HS-5 (cell line): ENCODE measurements around the gene PIAS2.
"Not testable (repeated sequence)": the region's sequence is repeated elsewhere in the genome, so short reads cannot be mapped to it uniquely, and the experiment has no call there.

Experiments
- DNase-seq: peaks from one replicate; pipeline ENCODE4 v3.0.0-alpha.2; 2012; ENCODE audit warnings: low read depth

The PIAS2 gene

GRCh38 chr18:46899274-46899948 lies 17.9 kb downstream of the PIAS2 start:
- DNase-seq, result no peak

DNA sequence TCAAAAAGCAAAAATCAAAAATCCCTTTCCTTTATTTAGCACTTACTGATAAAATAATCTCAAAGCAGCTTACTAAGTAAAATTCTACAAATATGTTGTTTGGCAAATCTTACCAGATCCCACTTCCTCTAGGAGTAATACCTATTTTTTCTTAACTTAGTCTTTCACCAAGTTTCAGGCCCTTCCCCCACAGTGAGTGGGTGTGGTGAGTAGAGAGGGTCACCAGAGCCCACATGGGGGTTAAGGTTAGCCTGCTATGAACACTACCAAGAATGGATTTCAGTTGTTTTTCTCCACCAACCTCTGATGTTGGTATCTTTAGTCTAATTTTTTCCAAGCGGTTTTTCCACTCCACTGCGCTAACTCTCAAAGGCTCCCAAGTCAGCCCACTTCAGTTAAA lies 23.2 kb downstream of the PIAS2 start:
- DNase-seq, result no peak

DNA sequence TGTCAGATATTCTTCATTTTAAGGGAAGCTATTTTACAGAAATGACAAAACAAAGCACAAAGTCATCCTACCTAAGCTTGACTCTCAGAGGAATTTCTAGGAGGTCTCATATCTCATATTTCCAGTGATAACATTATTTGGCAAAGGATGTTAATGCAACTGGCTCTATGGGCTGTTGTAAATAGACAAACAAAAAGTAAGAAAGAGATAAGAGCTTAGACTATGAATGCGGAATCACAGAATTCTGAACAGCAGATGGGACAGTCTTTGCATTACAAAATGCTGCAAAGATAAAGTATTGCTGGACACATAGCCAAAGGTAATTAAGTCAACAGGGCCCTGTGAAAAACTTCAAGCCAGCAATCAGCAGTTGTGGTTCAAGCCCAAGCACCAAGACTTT lies 23.9 kb downstream of the PIAS2 start:
- no peak for DNase-seq

DNA sequence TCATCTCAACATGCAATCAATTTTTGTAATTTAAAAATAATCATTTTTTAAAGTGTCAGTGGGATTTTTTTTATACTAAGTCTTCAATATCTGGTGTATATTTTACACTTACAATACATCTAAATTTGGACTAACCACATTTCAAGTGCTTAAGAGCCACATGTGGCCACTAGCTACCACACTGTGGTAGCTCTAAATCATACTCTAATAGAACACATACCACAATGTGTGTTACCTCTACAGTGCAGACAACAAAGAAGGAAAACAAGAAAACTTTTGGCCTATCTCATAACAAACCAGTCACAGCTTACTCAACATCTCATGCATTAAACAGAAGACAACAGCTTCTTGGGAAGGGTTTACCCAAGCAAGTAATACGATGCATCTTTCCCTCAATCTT lies 24.5 kb downstream of the PIAS2 start:
- no peak for DNase-seq

GRCh38 chr18:46891742-46892214 lies 25.5 kb downstream of the PIAS2 start:
- DNase-seq, result no peak

DNA sequence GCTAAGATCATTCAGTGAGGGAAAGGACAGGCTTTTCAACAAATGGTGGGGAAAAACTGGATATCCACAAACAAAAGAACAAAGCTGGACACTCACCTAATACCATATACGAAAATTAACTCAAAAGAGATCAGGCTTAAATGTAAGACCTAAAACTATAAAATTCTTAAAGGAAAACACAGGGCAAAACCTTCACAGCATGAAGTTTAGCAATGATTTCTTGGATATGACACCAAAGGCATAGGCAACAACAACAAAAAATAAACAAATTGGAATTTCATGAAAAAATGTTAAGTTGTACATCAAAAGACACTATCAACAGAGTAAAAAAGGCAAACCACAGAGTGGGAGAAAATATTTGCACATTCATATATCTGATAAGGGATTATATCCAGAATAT lies 28.3 kb downstream of the PIAS2 start:
- DNase-seq, result no peak

- DNase-seq, result no peak
Measured at GRCh38 chr18:46886893-46887292, 30.4 kb downstream of the PIAS2 start.

DNA sequence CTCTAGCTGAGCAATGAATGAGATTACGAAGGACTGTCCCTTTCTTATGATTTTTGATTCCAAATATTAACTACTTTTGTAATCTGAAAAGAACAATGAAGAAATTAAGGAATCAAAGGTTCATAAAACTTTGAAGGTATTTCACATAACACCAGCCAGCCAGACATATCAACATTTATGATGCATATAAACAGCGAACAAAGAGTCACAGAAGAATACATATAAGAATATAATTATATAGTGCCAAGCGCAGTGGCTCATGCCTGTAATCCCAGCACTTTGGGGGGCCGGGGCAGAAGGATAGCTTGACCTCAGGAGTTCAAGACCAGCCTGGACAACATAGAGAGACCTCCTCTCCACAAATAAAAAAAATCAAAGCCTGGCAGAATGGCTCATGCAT lies 34.1 kb downstream of the PIAS2 start:
- no peak for DNase-seq

DNA sequence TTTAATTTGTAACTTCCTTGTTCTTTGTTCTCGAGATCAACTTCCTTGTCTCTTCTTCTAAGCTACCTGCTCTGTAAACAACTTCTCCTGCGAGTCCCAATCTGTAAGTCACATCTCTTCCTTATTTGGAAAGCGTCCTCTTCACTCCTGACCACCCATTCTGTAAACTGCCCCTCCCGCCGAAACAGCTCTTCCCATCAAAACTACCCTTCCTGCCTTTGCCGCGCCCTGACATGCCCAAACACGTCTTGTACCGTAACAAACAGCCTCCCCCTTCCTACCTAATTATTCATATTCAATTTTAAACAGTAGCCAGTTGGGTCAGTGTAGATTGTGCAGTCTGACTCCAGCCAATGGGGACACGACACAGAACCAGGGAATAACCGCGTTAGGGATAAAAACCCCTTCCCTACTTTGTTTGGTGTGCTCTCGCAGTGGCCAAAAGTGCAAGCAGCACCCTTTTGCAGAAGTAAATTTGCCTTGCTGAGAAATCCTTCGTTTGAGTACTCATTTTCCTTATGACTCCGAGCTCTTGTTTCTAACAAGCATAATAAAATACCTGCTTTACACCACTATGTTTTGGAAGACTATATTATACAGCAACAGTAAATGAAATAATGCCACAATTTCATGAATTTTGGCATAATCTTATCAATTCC lies 39.8 kb downstream of the PIAS2 start:
- no peak for DNase-seq

DNA sequence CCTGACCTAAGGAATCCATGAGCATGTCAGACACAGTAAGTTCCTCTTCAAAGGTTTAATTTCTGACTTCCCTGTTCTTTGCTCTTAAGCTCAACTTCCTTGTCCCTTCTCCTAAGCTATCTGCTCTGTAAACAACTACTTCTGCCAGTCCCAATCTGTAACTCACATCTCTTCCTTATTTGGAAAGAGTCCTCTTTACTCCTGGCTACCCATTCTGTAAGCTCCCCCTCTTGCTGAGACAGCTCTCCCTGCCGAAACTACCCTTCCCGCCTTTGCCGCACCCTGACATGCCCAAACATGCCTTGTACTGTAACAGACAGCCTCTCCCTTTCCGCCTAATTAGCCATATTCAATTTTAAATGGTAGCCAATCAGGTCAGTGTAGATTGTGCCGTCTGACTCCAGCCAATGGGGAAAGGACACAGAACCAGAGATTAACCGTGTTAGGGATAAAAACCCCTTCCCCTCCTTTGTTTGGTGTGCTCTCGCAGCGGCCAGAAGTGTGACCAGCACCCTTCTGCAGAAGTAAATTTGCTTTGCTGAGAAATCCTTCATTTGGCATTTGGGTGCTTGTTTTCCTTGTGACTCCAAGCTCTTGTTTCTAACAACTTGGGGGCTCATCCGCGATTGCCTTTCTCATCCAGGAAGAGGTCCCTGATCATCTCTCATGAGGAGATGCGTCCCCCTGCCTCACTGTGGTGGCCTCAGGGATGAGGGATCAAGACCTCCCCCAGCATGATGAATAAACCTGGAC lies 49.0 kb downstream of the PIAS2 start:
- no peak for DNase-seq

- no peak for DNase-seq
Measured at GRCh38 chr18:46867367-46868143, 49.8 kb downstream of the PIAS2 start.

DNA sequence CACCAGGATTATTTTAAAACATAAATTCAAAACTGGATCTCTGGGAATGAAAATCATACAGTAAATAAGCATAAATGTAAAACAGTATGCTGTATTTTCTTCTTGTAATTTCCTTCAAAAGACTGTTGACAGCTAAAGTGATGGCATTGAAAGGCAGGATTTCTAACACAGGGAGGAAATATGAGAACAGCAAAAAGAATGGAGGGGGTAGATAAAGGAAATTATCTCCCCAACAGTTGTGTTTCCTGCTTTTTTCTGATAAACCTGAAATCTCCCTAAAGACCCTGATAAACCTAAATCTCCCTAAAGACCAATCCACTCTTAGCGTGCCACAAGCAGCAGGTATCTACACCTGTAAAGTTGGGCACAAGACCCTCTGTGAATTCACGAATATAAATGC lies 50.8 kb downstream of the PIAS2 start:
- DNase-seq, result no peak

DNA sequence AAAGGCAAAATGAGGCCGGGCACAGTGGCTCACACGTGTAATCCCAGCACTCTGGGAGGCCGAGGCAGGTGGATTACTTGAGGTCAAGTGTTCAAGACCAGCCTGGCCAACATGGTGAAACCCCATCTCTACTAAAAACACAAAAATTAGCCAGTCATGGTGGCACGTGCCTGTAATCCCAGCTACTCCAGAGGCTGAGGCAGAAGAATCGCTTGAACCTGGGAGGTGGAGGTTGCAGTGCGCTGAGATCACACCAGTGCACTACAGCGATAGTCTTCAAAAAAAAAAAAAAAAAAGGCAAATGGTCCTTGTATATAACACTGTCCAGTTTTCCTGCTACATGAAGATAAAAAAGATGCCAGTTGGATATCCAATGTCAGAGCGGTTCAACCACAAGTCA lies 52.1 kb downstream of the PIAS2 start:
- DNase-seq, result not testable (repeated sequence)

DNA sequence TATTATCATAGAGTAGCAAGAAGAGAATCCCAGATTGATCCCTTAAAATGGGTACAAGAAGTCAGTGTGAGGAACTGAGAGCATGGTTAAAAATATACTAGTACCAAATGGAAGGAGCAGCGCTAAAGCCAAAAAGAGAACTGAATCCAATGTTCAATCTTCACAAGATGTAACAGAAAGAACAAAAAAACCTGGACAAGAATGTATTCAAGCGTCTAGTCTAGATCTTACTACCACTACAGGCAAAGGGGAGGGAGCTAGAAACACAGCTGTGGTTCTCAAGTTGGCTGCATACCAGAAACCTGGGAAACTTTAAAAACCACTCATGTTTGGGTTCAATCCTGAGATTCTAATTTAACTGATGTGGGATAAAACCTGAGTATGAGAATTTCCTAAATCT lies 57.5 kb downstream of the PIAS2 start:
- DNase-seq, result no peak

GRCh38 chr18:46858290-46858689 lies 59.0 kb downstream of the PIAS2 start:
- no peak for DNase-seq

- DNase-seq, result no peak
Measured at GRCh38 chr18:46856973-46857372, 60.3 kb downstream of the PIAS2 start.

GRCh38 chr18:46849007-46849406 lies 68.3 kb downstream of the PIAS2 start:
- no peak for DNase-seq

- no peak for DNase-seq
Measured at GRCh38 chr18:46843372-46843771, 73.9 kb downstream of the PIAS2 start.

GRCh38 chr18:46842583-46842982 lies 74.7 kb downstream of the PIAS2 start:
- no peak for DNase-seq

DNA sequence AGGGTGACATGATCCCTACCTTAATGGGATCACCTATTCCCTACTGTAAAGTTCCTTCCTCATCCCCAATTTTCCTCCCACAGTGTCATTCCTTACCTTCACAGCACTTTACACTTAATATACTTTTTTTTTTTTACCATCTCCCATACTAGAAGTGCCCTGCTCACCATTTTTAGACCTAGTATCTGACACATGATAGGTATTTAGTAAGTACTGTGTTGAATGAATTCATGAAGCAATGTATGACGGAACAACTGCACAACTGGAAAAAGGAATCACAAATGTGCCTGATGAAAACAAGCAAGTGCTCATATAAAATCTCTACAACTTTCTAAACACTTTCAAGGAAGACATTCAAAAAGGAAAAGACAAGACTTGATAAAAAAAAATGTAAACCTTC lies 83.4 kb downstream of the PIAS2 start:
- no peak for DNase-seq

DNA sequence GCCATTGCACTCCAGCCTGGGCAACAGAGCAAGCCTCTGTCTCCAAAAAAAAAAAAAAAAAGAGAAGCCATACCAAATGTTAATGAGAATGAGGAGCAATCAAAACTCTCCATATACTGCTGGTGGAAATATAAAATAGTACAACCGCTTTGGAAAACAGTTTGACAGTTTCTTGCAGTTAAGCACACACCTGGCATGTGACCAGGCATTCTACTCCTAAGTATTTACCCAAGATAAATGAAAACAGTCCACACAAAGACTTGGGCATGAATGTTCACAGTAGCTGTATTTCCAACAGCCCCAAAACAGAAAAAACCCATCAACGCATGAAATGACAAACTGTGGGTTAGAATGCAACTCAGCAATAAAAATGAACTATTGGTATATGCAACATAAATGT lies 84.5 kb downstream of the PIAS2 start:
- DNase-seq, result no peak

DNA sequence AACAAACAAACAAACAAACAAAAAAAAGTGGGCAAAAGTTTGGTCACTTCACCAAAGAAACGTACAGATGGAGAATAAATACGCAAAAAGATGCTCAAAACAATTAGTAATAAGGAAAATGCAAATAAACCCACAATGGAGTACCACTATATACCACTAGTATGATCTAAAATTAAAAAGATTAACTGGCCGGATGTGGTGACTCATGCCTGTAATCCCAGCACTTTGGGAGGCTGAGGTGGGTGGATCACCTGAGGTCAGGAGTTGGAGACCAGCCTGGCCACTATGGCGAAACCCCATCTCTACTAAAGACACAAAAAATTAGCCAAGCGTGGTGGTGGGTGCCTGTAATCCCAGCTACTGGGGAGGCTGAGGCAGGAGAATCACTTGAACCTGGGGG lies 84.9 kb downstream of the PIAS2 start:
- not testable (repeated sequence) for DNase-seq
